KOPT-K1 (cell line): Measurements from ENCODE around the gene RAB18.
"Not testable (repeated sequence)": the region's sequence is repeated elsewhere in the genome, so short reads cannot be mapped to it uniquely, and the experiment has no call there.

Source experiments
- H3K27ac ChIP-seq: fragments of 200-600 bp; sonication (generic); 2 replicates; pipeline ENCODE4 v1.5.1; 2016; ENCODE audit warnings: antibody characterized with exemption, mild to moderate bottlenecking, low read depth, low read length; ENCODE audit not compliant: poor library complexity, severe bottlenecking
- H3K36me3 ChIP-seq: fragments of 200-600 bp; sonication (generic); 2 replicates; pipeline ENCODE4 v1.5.1; 2017; ENCODE audit warnings: antibody characterized with exemption, mild to moderate bottlenecking, low read length, moderate library complexity; ENCODE audit not compliant: insufficient read depth
- H3K9me3 ChIP-seq: fragments of 200-600 bp; sonication (generic); 2 replicates; pipeline ENCODE4 v1.5.1; 2017; ENCODE audit warnings: antibody characterized with exemption, low read length, mild to moderate bottlenecking; ENCODE audit not compliant: insufficient read depth, poor library complexity, severe bottlenecking

The RAB18 gene

GRCh38 chr10:27504007-27504807, at the start of gene RAB18:
RAB18 (plus strand) TSS chr10:27504304; CDS start chr10:27504370, 66 bp downstream.
- Histone ChIP-seq H3K27ac (peak within 1 kb of the TSS; percentile 72), H3K36me3 (peaks cover 7% of the 10 kb centered on the region; the same call in 1 of the 2 replicates), H3K9me3 (no peaks in the 10 kb centered on the region)

- H3K9me3 ChIP-seq = no peaks in the 10 kb centered on the region
- H3K27ac ChIP-seq = no peak overlapping the region
- H3K36me3 ChIP-seq = no peaks in the 10 kb centered on the region
Measured at GRCh38 chr10:27454837-27455236, 49.3 kb upstream of the RAB18 start.

- H3K36me3 ChIP-seq = no peaks in the 10 kb centered on the region
- H3K27ac ChIP-seq = no peak overlapping the region
- no peaks in the 10 kb centered on the region for H3K9me3 ChIP-seq
Measured at GRCh38 chr10:27457261-27457945, 46.7 kb upstream of the RAB18 start.

GRCh38 chr10:27457966-27458365, 46.1 kb upstream of the RAB18 start:
- no peaks in the 10 kb centered on the region for H3K9me3 ChIP-seq
- H3K27ac ChIP-seq = no peak overlapping the region
- no peaks in the 10 kb centered on the region for H3K36me3 ChIP-seq

GRCh38 chr10:27461312-27461711, 42.8 kb upstream of the RAB18 start:
- Histone ChIP-seq H3K9me3 (no peaks in the 10 kb centered on the region), H3K27ac (no peak overlapping the region), H3K36me3 (no peaks in the 10 kb centered on the region)

- Histone ChIP-seq H3K27ac (peak overlapping the region; percentile 39), H3K36me3 (no peaks in the 10 kb centered on the region), H3K9me3 (no peaks in the 10 kb centered on the region)
Measured at GRCh38 chr10:27463961-27464360, 40.1 kb upstream of the RAB18 start.

GRCh38 chr10:27464993-27465392, 39.1 kb upstream of the RAB18 start:
- no peaks in the 10 kb centered on the region for H3K36me3 ChIP-seq
- H3K9me3 ChIP-seq = no peaks in the 10 kb centered on the region
- H3K27ac ChIP-seq = peak overlapping the region; percentile 39

GRCh38 chr10:27465596-27465995, 38.5 kb upstream of the RAB18 start:
- H3K27ac ChIP-seq = peak overlapping the region; percentile 39
- not testable (repeated sequence) for H3K9me3 ChIP-seq, H3K36me3 ChIP-seq

GRCh38 chr10:27470885-27471284, 33.2 kb upstream of the RAB18 start:
- Histone ChIP-seq H3K9me3 (no peaks in the 10 kb centered on the region), H3K36me3 (no peaks in the 10 kb centered on the region), H3K27ac (no peak overlapping the region)

GRCh38 chr10:27474741-27475140, 29.4 kb upstream of the RAB18 start:
- Histone ChIP-seq H3K9me3 (peaks cover 11% of the 10 kb centered on the region), H3K27ac (no peak overlapping the region), H3K36me3 (no peaks in the 10 kb centered on the region)

- Histone ChIP-seq H3K9me3 (peaks cover 11% of the 10 kb centered on the region), H3K36me3 (no peaks in the 10 kb centered on the region), H3K27ac (no peak overlapping the region)
Measured at GRCh38 chr10:27479016-27479415, 25.1 kb upstream of the RAB18 start.

- H3K9me3 ChIP-seq = peaks cover 11% of the 10 kb centered on the region
- no peak overlapping the region for H3K27ac ChIP-seq
- no peaks in the 10 kb centered on the region for H3K36me3 ChIP-seq
Measured at GRCh38 chr10:27481486-27481885, 22.6 kb upstream of the RAB18 start.

GRCh38 chr10:27482984-27483956, 20.8 kb upstream of the RAB18 start:
- peaks cover 7% of the 10 kb centered on the region for H3K9me3 ChIP-seq
- H3K27ac ChIP-seq = no peak overlapping the region

GRCh38 chr10:27485368-27485767, 18.7 kb upstream of the RAB18 start:
- Histone ChIP-seq H3K9me3 (no peaks in the 10 kb centered on the region), H3K36me3 (no peaks in the 10 kb centered on the region), H3K27ac (no peak overlapping the region)

More at GRCh38 chr10:27482984-27483956, 20.8 kb upstream of the RAB18 start:
- no peaks in the 10 kb centered on the region for H3K36me3 ChIP-seq

GRCh38 chr10:27485986-27486385, 18.1 kb upstream of the RAB18 start:
- Histone ChIP-seq H3K9me3 (peaks cover 5% of the 10 kb centered on the region), H3K36me3 (no peaks in the 10 kb centered on the region), H3K27ac (no peak overlapping the region)
